T-helper 1 cell treated with Interleukin-12 subunit alpha and Interleukin-12 subunit beta and Interleukin-4 antibody, amounts not matched to agents 30 ng/mL and 1 ng/mL, for 36 hours (primary cell): ENCODE data around the gene TKTL1. TPM values are rescaled to one million over a fixed set of nuclear protein-coding genes. Genes with fewer than 3 reads are reported as not detected.
"Not testable (repeated sequence)": the region's sequence is repeated elsewhere in the genome, so short reads cannot be mapped to it uniquely, and the experiment has no call there.

Experiments
- intact Hi-C: fragments of 100-400 bp; cut with micrococcal nuclease; formaldehyde crosslinking; loops from one replicate; pipeline ENCODE4 v1.15.1; 2024
- total RNA-seq: library from RNA; stranded (reverse); gene quantifications from 2 replicates; pipeline ENCODE4 v1.2.3, GENCODE V29; 2022

Gene TKTL1, protein sequence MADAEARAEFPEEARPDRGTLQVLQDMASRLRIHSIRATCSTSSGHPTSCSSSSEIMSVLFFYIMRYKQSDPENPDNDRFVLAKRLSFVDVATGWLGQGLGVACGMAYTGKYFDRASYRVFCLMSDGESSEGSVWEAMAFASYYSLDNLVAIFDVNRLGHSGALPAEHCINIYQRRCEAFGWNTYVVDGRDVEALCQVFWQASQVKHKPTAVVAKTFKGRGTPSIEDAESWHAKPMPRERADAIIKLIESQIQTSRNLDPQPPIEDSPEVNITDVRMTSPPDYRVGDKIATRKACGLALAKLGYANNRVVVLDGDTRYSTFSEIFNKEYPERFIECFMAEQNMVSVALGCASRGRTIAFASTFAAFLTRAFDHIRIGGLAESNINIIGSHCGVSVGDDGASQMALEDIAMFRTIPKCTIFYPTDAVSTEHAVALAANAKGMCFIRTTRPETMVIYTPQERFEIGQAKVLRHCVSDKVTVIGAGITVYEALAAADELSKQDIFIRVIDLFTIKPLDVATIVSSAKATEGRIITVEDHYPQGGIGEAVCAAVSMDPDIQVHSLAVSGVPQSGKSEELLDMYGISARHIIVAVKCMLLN
- total RNA-seq = 1.1 and 1.5 TPM in 2 replicates

DNA sequence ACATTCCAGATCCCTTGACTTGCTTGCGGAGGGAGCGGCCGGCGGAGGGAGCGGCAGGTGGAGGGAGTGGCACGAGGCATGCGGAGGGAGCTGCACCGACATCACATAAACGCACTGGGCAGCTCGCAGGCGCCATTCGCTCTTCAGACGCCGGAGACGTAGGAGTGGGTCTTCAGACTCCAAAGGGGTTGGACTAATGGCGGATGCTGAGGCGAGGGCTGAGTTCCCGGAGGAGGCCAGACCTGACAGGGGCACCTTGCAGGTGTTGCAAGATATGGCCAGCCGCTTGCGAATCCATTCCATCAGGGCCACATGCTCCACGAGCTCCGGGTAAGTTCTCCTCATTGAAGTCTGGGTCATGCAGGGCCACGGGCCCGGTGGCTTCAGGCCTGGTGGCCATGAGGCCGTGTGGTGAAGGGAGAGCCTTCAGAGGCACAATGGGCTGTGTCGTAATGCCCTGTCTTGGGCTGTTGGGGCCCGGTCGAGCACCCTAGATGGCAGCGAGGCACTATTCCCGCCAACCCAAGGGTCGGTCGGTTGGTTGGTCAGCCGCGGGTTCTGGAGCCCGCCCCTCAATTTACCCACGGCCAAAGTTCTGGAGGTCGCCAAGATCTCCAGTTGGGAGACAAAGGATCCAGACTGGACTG, at the start of gene TKTL1:
Gene TKTL1 (plus strand): TSS at position 132 of the 647 bp plus-strand sequence. CDS start 65 bp downstream, at position 197.
- intact Hi-C loops = no loop called here

DNA sequence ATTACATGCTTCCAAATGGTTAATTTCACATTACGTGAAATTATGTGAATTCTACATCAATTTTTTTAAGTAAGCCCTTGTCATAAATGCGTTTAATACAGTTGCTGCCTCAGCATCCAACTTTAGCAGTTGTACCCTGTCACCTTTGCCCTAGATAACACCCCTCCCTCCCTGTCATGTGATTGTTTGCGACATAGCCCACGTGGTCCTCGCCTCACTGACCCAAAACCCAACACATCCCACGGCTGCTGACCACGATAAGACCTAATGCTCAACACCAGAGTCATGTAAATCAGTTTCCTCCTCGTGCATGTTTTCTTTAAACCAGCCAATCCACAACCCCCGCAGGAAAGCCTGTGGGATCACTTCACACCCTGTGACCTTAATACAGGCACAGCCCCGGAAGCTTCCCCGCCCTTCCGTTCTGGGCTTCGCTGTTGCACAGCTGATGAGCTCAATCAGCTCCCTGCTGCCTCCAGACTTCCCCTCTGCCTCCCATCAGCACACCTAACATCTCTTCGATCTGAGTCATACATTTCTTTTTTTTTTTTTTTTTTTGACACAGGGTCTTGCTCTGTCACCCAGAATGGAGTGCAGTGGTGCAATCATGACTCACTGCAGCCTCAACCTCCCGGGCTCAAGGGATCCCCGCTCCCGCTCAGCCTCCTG, 48.1 kb upstream of the TKTL1 start:
- intact Hi-C loops = not testable (repeated sequence)

GRCh38 chrX:154248076-154248475, 47.5 kb upstream of the TKTL1 start:
- intact Hi-C loops = not testable (repeated sequence)

GRCh38 chrX:154257282-154257681, 38.3 kb upstream of the TKTL1 start, which contains the start of gene OPN1MW3:
Gene OPN1MW3 (plus strand): TSS chrX:154257582. CDS start chrX:154257620, 38 bp downstream.
- intact Hi-C loops = not testable (repeated sequence)

DNA sequence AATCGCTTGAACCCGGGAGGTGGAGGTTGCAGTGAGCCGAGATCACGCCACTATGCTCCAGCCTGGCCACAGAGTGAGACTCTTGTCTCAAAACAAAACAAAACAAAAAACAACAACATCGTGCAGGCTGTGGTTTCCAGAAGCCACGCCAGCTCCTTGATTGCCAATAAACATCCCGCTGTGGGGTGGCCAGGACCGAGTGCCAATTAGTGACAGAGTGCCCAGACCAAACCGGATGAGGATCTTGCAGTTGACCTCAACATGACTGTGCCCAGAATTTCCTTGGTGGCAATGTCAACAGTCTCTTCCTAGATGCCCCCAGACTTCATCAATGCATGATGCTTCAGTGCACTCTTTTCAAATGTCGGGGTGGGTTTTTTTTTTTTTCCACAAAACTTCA, 36.9 kb upstream of the TKTL1 start:
- intact Hi-C loops = not testable (repeated sequence)

DNA sequence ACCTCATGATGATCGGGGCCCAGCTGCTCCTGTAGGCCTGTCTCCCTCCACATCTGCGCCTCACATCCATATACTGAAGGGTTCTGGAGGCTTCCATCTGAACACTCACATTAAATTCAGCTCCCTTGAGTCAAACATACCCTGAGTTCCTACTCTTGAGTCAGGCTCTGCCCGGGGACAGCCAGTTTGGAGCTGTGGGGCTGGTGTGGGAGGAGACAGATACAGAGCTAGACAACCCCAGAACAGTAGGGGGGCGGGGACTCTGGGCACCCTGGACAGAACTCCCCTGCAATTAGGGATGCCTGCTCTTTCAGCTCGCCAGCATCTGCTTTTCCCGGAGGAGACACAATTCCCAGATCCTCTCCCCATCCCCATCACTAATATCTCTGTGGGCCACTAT, 32.5 kb upstream of the TKTL1 start:
- intact Hi-C loops = not testable (repeated sequence)

- intact Hi-C loops = not testable (repeated sequence)
Observed at GRCh38 chrX:154269245-154269644, 26.4 kb upstream of the TKTL1 start.

DNA sequence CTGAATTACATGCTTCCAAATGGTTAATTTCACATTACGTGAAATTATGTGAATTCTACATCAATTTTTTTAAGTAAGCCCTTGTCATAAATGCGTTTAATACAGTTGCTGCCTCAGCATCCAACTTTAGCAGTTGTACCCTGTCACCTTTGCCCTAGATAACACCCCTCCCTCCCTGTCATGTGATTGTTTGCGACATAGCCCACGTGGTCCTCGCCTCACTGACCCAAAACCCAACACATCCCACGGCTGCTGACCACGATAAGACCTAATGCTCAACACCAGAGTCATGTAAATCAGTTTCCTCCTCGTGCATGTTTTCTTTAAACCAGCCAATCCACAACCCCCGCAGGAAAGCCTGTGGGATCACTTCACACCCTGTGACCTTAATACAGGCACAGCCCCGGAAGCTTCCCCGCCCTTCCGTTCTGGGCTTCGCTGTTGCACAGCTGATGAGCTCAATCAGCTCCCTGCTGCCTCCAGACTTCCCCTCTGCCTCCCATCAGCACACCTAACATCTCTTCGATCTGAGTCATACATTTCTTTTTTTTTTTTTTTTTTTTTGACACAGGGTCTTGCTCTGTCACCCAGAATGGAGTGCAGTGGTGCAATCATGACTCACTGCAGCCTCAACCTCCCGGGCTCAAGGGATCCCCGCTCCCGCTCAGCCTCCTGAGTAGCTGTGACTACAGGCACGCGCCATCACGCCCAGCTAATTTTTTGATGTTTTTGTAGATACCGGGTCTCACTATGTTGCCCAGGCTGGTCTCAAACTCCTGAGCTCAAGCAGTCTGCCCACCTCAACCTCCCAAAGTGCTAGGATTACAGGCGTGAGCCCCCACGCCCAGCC, 10.9 kb upstream of the TKTL1 start:
- intact Hi-C loops = not testable (repeated sequence)

DNA sequence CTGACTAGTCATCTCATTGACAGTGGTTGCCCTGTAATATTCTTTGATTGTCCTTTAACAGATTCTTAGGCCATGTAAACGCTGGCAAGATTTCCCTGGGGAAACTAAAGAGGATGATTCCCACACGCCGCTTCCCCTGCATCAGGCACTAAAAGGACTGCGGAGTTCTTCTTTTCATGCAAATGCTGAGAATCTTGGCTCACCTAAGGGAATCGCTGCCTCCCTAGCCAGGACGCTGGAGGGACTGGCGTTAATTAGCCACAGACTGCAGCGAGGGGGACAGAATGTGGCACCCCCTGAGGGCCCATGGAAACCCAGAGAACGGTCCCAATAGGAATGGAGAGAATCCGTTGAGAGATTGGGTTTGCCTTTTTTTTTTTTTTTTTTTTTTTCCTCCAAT, 9.2 kb upstream of the TKTL1 start:
- intact Hi-C loops = not testable (repeated sequence)

GRCh38 chrX:154294791-154295574, 612 bp upstream of the TKTL1 start, which contains the start of gene TEX28:
Gene TEX28 (minus strand): TSS chrX:154295124. CDS start chrX:154292117, 3,007 bp downstream.
- intact Hi-C loops = no loop called here

- intact Hi-C loops = no loop called here
Observed at GRCh38 chrX:154296731-154297130, 1.1 kb downstream of the TKTL1 start.

- intact Hi-C loops = no loop called here
Observed at GRCh38 chrX:154298312-154298711, 2.7 kb downstream of the TKTL1 start.

DNA sequence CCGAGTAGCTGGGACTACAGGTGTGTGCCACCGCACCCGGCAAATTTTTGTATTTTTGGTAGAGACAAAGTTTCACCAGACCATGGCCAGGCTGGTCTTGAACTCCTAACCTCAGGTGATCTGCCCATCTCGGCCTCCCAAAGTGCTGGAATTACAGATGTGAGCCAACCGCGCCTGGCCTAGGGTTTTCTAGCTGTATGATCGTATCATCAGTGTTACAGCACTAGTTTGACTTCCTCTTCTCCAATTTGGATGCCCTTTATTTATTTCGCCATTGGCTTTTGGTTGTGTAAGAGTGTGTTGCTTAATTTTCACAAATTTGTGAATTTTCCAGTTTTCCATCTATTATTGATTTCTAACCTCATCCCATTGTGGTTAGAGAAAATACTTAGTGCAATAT, 5.2 kb downstream of the TKTL1 start:
- intact Hi-C loops = no loop called here

GRCh38 chrX:154302998-154303397, 7.4 kb downstream of the TKTL1 start:
- intact Hi-C loops = not testable (repeated sequence)

DNA sequence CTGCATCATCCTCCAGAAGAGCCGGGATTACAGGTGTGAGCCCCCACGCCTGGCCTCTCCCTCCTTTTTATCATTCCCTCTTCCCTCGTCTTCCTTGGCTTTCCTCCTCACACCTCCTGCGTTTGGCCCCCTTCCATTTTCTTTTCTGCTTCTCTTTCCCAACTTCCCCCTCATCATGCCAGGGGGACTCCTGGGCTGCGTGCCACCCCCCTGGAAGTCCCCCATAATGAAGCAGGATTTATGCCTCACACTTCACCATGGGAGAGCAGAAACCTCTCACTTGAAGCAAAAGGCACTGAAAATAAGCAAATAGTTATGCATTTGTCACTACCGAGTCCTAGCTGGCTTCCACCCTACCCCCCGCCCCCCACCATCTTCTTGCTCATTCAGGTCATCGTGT, 7.9 kb downstream of the TKTL1 start:
- intact Hi-C loops = no loop called here

GRCh38 chrX:154304846-154305245, 9.3 kb downstream of the TKTL1 start:
- intact Hi-C loops = no loop called here

DNA sequence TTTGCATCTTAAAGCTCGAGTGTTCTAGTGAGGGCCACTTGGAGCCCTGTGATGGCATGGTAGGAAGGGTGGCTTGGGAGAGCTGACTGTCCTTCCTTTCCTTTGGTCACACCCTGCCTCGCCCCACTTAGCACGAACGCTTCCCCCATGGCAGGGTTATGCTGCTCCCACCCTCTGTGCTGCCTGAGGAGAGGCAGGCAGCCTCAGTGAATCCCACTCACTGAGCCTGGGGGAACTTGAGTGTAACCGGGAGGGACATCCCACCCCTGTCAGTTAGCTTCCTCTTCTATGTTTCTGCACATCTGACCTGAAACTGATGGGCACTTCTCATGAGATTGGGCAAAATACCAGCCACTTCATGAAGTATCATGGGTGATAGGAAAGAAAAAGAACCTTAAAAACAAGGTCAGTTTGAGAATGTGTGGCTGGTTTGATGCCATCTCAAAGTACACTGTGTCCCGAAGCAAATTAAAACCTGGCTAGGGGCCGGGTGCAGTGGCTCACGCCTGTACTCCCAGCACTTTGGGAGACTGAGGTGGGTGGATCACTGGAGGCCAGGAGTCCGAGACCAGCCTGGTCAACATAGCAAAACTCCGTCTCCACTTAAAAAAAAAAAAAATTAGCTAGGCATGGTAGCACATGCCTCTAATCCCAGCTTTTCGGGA, 10.1 kb downstream of the TKTL1 start:
- intact Hi-C loops = no loop called here

- intact Hi-C loops = no loop called here
Observed at GRCh38 chrX:154307202-154307601, 11.6 kb downstream of the TKTL1 start.
